ENCODE data around the gene RARRES1.

RARRES1 gene

GRCh38 chr3:158731938-158732855 is at the start of gene RARRES1:
Gene RARRES1, minus strand, starts transcription at chr3:158732457. Its CDS starts 42 bp downstream, at chr3:158732415.
- DNase-seq (ENCODE audit: low read depth) = peak; percentile 34

GRCh38 chr3:158781849-158782248 is 49.6 kb upstream of the RARRES1 start:
- DNase-seq (ENCODE audit: low read depth) = no peak

- no peak for DNase-seq (ENCODE audit: low read depth)
Observed at GRCh38 chr3:158781191-158781590, 48.9 kb upstream of the RARRES1 start.

GRCh38 chr3:158780766-158781165 is 48.5 kb upstream of the RARRES1 start:
- no peak for DNase-seq (ENCODE audit: low read depth)

GRCh38 chr3:158777161-158777873 is 45.1 kb upstream of the RARRES1 start:
- no peak for DNase-seq (ENCODE audit: low read depth)

GRCh38 chr3:158776531-158776930 is 44.3 kb upstream of the RARRES1 start:
- no peak for DNase-seq (ENCODE audit: low read depth)

- DNase-seq (ENCODE audit: low read depth) = peak; percentile 9
Observed at GRCh38 chr3:158775426-158776410, 43.5 kb upstream of the RARRES1 start.

- no peak for DNase-seq (ENCODE audit: low read depth)
Observed at GRCh38 chr3:158774965-158775364, 42.7 kb upstream of the RARRES1 start.

- peak; percentile 32 for DNase-seq (ENCODE audit: low read depth)
Observed at GRCh38 chr3:158773845-158774830, 41.9 kb upstream of the RARRES1 start.

- DNase-seq (ENCODE audit: low read depth) = no peak
Observed at GRCh38 chr3:158773166-158773565, 40.9 kb upstream of the RARRES1 start.

GRCh38 chr3:158771982-158772381 is 39.7 kb upstream of the RARRES1 start:
- no peak for DNase-seq (ENCODE audit: low read depth)

- no peak for DNase-seq (ENCODE audit: low read depth)
Observed at GRCh38 chr3:158771577-158771976, 39.3 kb upstream of the RARRES1 start.

- DNase-seq (ENCODE audit: low read depth) = no peak
Observed at GRCh38 chr3:158770741-158771350, 38.6 kb upstream of the RARRES1 start.

- peak; percentile 14 for DNase-seq (ENCODE audit: low read depth)
Observed at GRCh38 chr3:158769952-158770740, 37.9 kb upstream of the RARRES1 start.

GRCh38 chr3:158769549-158769948 is 37.3 kb upstream of the RARRES1 start:
- DNase-seq (ENCODE audit: low read depth) = no peak

GRCh38 chr3:158768881-158769543 is 36.8 kb upstream of the RARRES1 start:
- DNase-seq (ENCODE audit: low read depth) = peak; percentile 84

GRCh38 chr3:158768361-158768787 is 36.1 kb upstream of the RARRES1 start:
- DNase-seq (ENCODE audit: low read depth) = no peak

GRCh38 chr3:158766364-158766763 is 34.1 kb upstream of the RARRES1 start:
- no peak for DNase-seq (ENCODE audit: low read depth)

All from fibroblast of gingiva (primary cell).